ENCODE results near the gene SPI1. TPM values are rescaled to one million over a fixed set of nuclear protein-coding genes. Genes with fewer than 3 reads are reported as not detected.

SPI1 gene
- total and polyA plus RNA-seq, 2 donors (not counting 1 experiment from before 2014, with no cell fraction given), result 98.3 to 119 TPM

DNA sequence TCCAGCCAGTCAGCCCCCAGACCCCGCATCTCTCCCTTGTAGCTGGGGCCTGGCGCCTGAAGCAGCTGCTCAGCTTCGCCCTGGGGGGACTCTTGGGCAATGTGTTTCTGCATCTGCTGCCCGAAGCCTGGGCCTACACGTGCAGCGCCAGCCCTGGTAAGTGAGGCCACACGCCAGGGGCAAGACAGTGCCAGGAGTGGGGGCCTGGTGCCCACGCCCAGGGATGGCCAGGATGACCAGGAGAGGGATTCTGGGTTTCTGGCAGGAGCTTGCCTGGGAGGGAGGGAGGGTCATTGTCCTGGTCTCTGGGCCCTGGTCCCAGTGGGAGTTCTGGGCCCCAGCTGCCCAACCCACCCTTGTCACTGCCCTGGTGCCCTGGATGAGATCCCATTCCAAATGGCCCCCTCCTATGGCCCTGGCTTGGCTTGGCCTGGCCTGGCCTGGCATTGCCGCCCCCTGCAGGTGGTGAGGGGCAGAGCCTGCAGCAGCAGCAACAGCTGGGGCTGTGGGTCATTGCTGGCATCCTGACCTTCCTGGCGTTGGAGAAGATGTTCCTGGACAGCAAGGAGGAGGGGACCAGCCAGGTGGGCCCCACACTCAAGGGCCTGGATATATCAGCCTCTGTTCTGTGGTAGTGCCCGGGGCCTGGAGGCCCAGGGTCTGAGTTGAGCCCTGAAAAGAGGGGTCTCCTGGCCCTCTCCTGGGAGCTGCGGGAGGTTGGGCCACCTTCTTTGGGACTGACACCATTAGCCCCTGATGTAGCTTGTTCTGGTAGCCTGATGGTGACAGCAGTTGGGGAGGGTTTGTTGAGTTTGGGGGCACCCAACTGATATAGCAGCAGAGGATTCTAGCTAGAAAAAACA, 33.8 kb upstream of the SPI1 start:
- Histone ChIP-seq H3K9ac (ENCODE audit: low read length) (no peak overlapping the region), H3K27ac (ENCODE audit: low read length in 2 of 2) (no peak overlapping the region), H4K20me1 (ENCODE audit: control insufficient read depth, insufficient read depth, low read length, poor library complexity, severe bottlenecking) (no peaks in the 10 kb centered on the region), H3K4me1 (ENCODE audit: control insufficient read depth in 2 of 2, insufficient read depth in 2 of 2, low read length in 2 of 2) (peaks cover 11 to 19% of the 10 kb centered on the region in 2 donors), H3K27me3 (replicated peaks in 1 of 4; ENCODE audit: control extremely low read depth in 1 of 4, control insufficient read depth in 3 of 4, insufficient read depth in 4 of 4, low read length in 3 of 4) (no peaks in the 10 kb centered on the region), H3K4me3 (ENCODE audit: control extremely low read depth in 1 of 5, extremely low read depth in 1 of 5, insufficient read depth in 1 of 5, low read depth in 2 of 5, low read length in 4 of 5) (no peak overlapping the region), H3K36me3 (replicated peaks in 1 of 2; ENCODE audit: control extremely low read depth in 1 of 2, control insufficient read depth in 1 of 2, extremely low read depth in 1 of 2, insufficient read depth in 2 of 2, low read length in 1 of 2) (peaks cover 0 to 21% of the 10 kb centered on the region in 2 experiments), H3K4me2 (replicated peaks; ENCODE audit: low read depth, low read length, poor library complexity, severe bottlenecking) (no peak overlapping the region), H2AFZ (ENCODE audit: insufficient read depth, low read depth, low read length, poor library complexity, severe bottlenecking) (no peak overlapping the region), H3K79me2 (ENCODE audit: control insufficient read depth, insufficient read depth, low read length) (no peaks in the 10 kb centered on the region), H3K9me3 (ENCODE audit: control extremely low read depth in 1 of 3, control insufficient read depth in 2 of 3, insufficient read depth in 1 of 3, low read length in 2 of 3) (no peaks in the 10 kb centered on the region)
- ATAC-seq (ENCODE audit: low read depth) (no peak), DNase-seq (peak; percentile 66)
- Mint-ChIP-seq H3K27ac (peak overlapping the region; percentile 53), H3K4me1 (peaks cover 19% of the 10 kb centered on the region), H3K9me3 (ENCODE audit: insufficient read depth) (no peaks in the 10 kb centered on the region), H3K4me3 (no peak overlapping the region), H3K27me3 (no peaks in the 10 kb centered on the region)
- intact Hi-C loops (cut with micrococcal nuclease), result loop anchor here (1.0 kb wide), 1 partner anchor 38 kb away; no protein-coding TSS in a partner anchor
- ChIA-PET CTCF (interaction anchor here (0.6 to 19.1 kb wide), 46 partner anchors 9 to 524 kb away, joined by 3 to 345 read pairs (median 4); partner anchors contain the start of genes ACP2, ARFGAP2, DDB2 and NR1H3), POLR2A (interaction anchor here (0.6 to 1.8 kb wide), 6 partner anchors 12 to 193 kb away, joined by 3 to 7 read pairs (median 4); partner anchors contain the start of gene PSMC3)
- TF ChIP-seq EZH2 (IDR thresholded peaks at IDR 0.05; ENCODE audit: borderline replicate concordance, insufficient read depth, low read depth, low read length, poor library complexity, severe bottlenecking), result no peak
- TF ChIP-seq, protein P1, sequence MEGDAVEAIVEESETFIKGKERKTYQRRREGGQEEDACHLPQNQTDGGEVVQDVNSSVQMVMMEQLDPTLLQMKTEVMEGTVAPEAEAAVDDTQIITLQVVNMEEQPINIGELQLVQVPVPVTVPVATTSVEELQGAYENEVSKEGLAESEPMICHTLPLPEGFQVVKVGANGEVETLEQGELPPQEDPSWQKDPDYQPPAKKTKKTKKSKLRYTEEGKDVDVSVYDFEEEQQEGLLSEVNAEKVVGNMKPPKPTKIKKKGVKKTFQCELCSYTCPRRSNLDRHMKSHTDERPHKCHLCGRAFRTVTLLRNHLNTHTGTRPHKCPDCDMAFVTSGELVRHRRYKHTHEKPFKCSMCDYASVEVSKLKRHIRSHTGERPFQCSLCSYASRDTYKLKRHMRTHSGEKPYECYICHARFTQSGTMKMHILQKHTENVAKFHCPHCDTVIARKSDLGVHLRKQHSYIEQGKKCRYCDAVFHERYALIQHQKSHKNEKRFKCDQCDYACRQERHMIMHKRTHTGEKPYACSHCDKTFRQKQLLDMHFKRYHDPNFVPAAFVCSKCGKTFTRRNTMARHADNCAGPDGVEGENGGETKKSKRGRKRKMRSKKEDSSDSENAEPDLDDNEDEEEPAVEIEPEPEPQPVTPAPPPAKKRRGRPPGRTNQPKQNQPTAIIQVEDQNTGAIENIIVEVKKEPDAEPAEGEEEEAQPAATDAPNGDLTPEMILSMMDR (IDR thresholded peaks at IDR 0.05), result peak; percentile 86
- 72% methylated on average over 12 of the region's 12 CpGs for WGBS (ENCODE audit: insufficient coverage)

All from B cell (primary cell).